T-helper 17 cell (primary cell): ENCODE data around the gene TEX264. TPM values are rescaled to one million over a fixed set of nuclear protein-coding genes. Genes with fewer than 3 reads are reported as not detected.
"Not testable (repeated sequence)": the region's sequence is repeated elsewhere in the genome, so short reads cannot be mapped to it uniquely, and the experiment has no call there.

Experiments used
- ATAC-seq: fragments of 150-1000 bp; cut with Tn5 transposase; 2 replicates; pipeline ENCODE4 v1.10.0; 2021; ENCODE audit warnings: mild to moderate bottlenecking, moderate library complexity
- DNase-seq, 3 donors: peaks; one replicate each; pipeline versions ENCODE4 v3.0.0 to v3.0.0-alpha.2; 2020 to 2021
- H3K9me3 ChIP-seq: one replicate; pipeline ENCODE4 v1.7.0; 2013; ENCODE audit warnings: low read length, mild to moderate bottlenecking; ENCODE audit not compliant: control insufficient read depth, poor library complexity, severe bottlenecking
- H3K27ac Mint-ChIP-seq: one replicate; pipeline ENCODE4 v1.8.0; 2022; ENCODE audit warnings: mild to moderate bottlenecking, moderate library complexity, mixed read lengths
- H3K27me3 Mint-ChIP-seq: one replicate; pipeline ENCODE4 v1.8.0; 2022; ENCODE audit warnings: mixed read lengths
- H3K36me3 Mint-ChIP-seq: one replicate; pipeline ENCODE4 v1.8.0; 2022; ENCODE audit warnings: low read depth, mixed read lengths
- H3K4me1 Mint-ChIP-seq: one replicate; pipeline ENCODE4 v1.8.0; 2022; ENCODE audit warnings: mild to moderate bottlenecking, mixed read lengths
- H3K4me3 Mint-ChIP-seq: one replicate; pipeline ENCODE4 v1.8.0; 2022; ENCODE audit warnings: mild to moderate bottlenecking, moderate library complexity, mixed read lengths
- total RNA-seq, 4 donors: library from RNA in 2 of 4; stranded (reverse) in 2 of 4; gene quantifications; one replicate each; pipeline ENCODE4 v1.2.3 and lab custom pipeline; 2022 to 2026

TEX264 gene, protein sequence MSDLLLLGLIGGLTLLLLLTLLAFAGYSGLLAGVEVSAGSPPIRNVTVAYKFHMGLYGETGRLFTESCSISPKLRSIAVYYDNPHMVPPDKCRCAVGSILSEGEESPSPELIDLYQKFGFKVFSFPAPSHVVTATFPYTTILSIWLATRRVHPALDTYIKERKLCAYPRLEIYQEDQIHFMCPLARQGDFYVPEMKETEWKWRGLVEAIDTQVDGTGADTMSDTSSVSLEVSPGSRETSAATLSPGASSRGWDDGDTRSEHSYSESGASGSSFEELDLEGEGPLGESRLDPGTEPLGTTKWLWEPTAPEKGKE
- total RNA-seq (10 to 100 TPM; 35.5 to 36.5 TPM), total RNA-seq (lab: John Stamatoyannopoulos, UW) (43.2 to 44.6 reads per million in 2 donors)

DNA sequence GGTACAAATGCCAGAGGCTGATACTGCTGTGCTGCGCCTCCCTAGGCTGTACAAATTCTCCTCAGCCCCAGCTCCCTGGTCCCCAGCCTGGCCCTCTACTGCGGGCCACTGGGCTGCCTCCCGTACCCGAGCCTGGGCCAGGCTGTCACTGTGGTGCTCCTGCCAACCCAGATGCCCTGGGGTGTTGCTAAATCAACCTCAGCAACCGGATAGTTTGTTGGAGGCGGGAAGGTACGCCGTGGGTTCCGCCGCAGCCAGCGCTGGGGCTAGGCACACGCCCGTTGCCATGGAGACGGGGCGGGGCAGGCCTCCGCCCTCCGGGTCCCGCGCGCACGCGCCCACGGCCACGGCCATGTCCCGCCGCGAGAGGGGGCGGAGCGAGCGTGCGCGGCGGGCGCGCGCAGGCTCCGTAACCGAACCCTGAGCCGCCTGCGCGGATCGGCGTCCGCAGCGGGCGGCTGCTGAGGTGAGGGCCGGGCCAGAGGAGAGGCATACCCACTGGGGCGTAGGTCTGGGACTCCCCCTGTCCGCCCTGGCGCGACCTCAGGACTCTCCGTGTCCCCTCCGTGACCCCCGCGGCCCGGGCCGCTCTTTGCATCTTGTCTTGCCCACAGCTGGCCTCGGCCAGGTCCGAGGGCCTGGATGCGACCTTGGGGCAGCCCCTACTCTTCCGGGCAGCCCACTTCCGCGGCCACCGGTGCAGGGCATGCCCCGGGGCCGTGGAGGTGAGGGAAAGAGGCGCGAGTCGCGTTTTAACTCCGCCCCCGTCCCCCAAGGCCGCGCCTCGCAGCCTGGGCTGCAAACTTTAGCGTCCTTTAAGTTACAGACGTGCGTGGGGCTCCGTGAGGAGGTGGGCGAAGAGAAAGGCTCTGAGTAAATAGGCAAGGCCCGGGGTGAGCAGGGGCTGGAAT, at the start of gene TEX264:
TEX264 (plus strand) TSS at position 430 of the 911 bp plus-strand sequence. CDS start 3,053 bp downstream, outside the sequence.
- ATAC-seq = peak; percentile 80
- H3K27ac Mint-ChIP-seq = peak within 1 kb of the TSS; percentile 94
- H3K4me3 Mint-ChIP-seq = peak within 1 kb of the TSS; percentile 94
- no peaks in the 10 kb centered on the region for H3K9me3 ChIP-seq
- peaks cover 4% of the 10 kb centered on the region for H3K36me3 Mint-ChIP-seq
- peaks cover 65% of the 10 kb centered on the region for H3K4me1 Mint-ChIP-seq
- no peaks in the 10 kb centered on the region for H3K27me3 Mint-ChIP-seq
- peak; percentile 95 to 99 (median 97) for DNase-seq

DNA sequence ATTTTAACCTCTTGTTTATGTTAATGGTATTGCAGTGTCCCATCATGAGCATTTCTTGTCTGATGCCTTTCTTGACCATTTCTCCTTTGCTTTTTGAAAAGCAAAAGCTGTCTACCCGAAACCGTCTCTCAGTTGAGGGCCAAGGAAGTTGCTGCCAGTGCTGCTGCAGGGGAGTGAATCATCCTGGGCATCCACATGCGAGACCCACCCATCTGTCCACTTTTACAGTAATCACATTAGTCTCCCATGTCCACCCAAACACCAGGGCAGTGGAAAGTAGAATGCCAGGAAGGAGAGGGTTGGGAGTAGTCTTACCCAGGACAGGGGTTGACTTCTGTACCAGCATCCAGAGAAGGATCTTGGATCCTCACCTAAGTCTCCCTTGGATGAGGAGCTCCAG, 48.6 kb upstream of the TEX264 start:
- Mint-ChIP-seq H3K4me1 (peaks cover 20% of the 10 kb centered on the region), H3K36me3 (peaks cover 4% of the 10 kb centered on the region), H3K27ac (peak overlapping the region; percentile 14), H3K27me3 (no peaks in the 10 kb centered on the region), H3K4me3 (no peak overlapping the region)
- DNase-seq (no peak), ATAC-seq (no peak)
- H3K9me3 ChIP-seq = no peaks in the 10 kb centered on the region

DNA sequence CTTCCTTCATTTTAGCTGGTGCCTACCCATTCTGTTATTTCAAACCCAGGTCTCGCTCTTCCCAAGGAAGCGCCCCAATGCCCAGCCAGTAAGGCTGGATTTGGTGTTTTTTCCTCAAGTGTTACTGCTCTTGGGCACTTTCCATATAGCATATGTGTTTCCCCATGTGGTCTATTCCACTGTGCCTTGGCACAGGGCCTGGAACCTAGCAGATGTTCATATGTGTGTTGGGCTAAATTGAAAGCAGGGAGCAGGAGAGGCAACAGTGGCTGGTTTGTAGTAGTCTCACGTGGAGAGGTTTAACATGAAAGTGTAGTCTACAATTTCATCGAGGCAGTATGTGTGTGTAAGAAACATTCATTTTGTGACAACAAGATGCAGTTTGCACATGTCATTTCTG, 48.2 kb upstream of the TEX264 start:
- H3K27me3 Mint-ChIP-seq = no peaks in the 10 kb centered on the region
- ATAC-seq (no peak), DNase-seq (no peak)
- H3K9me3 ChIP-seq = no peaks in the 10 kb centered on the region
- H3K36me3 Mint-ChIP-seq = peaks cover 4% of the 10 kb centered on the region
- peak overlapping the region; percentile 14 for H3K27ac Mint-ChIP-seq
- H3K4me3 Mint-ChIP-seq = no peak overlapping the region
- peaks cover 19% of the 10 kb centered on the region for H3K4me1 Mint-ChIP-seq

DNA sequence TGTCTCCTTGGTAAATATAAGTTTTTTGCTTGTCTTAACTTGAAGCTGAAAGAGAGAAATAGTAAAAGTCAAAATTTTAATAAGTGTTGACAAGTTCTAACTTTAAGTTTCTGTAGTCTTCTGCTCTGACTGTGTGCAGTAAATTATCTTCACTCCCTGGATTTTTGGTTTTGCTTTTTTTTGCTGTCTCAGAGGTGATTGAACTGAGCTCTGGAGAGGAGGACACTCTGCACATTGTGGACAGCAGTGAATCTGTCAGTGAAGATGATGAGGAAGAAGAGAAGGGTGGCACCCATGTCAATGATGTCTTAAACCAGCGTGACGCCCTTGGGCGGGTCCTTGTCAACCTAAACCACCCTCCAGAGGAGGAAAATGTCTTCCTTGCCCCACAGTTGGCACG, 40.5 kb upstream of the TEX264 start:
- ATAC-seq (no peak), DNase-seq (no peak)
- H3K9me3 ChIP-seq = no peaks in the 10 kb centered on the region
- peaks cover 4% of the 10 kb centered on the region for H3K4me1 Mint-ChIP-seq
- peaks cover 14% of the 10 kb centered on the region for H3K36me3 Mint-ChIP-seq
- peak overlapping the region; percentile 61 for H3K27ac Mint-ChIP-seq
- H3K27me3 Mint-ChIP-seq = no peaks in the 10 kb centered on the region
- no peak overlapping the region for H3K4me3 Mint-ChIP-seq

DNA sequence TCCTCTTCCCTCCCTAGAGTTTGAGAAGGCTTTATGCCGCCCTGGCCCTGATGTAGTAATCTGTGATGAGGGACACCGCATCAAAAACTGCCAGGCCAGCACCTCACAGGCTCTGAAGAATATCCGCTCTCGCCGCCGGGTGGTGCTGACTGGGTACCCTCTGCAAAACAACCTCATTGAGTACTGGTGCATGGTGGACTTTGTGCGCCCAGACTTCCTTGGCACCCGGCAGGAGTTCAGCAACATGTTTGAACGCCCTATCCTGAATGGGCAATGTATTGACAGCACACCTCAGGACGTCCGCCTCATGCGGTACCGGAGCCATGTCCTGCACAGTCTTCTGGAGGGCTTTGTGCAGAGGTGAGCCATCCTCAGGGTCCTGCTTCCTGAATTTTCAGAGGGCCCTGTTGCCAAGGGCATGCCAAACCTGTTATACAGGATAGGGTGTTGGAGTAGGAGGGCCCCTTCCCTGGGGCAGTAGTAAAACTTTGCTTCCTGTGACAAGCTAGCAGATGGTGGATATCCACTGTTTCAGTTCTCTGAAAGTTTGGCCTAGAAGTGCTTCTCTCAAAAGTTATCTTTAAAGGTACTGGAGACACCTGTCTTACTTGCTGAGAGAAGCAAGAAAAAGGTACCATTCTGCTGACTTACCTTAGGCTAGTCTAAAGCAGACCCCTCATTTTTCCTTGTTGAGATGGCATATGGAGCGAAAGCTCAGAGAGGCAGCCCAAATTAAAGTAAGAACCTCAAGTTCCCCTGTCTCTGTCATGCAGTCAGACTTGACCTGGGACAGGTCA, 33.7 kb upstream of the TEX264 start:
- DNase-seq (no peak), ATAC-seq (no peak)
- no peak overlapping the region for H3K4me3 Mint-ChIP-seq
- H3K4me1 Mint-ChIP-seq = no peaks in the 10 kb centered on the region
- H3K27ac Mint-ChIP-seq = no peak overlapping the region
- H3K27me3 Mint-ChIP-seq = no peaks in the 10 kb centered on the region
- H3K36me3 Mint-ChIP-seq = peaks cover 9% of the 10 kb centered on the region
- no peaks in the 10 kb centered on the region for H3K9me3 ChIP-seq

DNA sequence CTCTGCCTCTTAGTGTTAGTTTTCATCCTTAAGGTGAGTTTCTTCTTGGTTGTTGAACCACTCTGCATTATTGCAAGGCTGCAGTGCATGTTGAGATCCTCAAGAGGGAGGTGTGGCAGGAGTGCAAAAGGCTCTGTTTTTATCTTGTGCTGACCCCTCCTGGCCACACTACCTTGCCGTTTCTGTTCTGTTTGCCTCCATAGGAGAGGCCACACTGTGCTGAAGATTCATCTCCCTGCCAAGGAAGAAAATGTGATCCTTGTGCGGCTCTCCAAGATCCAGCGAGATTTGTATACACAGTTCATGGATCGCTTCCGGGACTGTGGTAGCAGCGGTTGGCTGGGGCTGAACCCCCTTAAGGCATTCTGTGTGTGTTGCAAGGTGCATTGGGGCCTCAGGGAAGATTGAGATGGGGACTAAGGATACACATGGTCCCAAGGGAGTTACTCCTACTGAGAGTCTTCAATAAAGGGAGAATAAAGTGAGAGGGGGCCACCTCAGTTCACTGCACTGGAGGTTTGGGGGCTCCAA, 33.0 kb upstream of the TEX264 start:
- H3K4me3 Mint-ChIP-seq = no peak overlapping the region
- H3K27ac Mint-ChIP-seq = no peak overlapping the region
- no peaks in the 10 kb centered on the region for H3K27me3 Mint-ChIP-seq
- H3K9me3 ChIP-seq = no peaks in the 10 kb centered on the region
- DNase-seq = no peak
- ATAC-seq = peak; percentile 60
- H3K4me1 Mint-ChIP-seq = no peaks in the 10 kb centered on the region
- peaks cover 9% of the 10 kb centered on the region for H3K36me3 Mint-ChIP-seq

DNA sequence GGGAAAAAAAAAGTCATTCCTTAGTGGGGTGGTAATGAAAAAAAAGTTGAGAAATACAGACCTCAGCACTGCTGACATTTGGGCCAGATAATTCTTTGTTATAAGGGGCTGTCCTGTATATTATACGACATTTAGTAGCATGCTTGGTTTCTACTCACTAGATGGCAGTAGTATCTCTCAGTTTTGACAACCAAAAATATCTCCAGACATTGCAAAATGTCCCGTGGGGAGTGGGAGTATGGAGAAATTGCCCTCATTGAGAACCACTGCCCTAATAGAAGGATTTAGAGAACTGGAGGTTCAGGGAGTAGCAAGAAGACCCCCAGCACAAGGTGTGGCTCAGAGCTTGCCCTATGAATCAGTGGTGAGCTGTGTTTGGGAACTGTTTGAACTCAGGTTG, 28.6 kb upstream of the TEX264 start:
- no peaks in the 10 kb centered on the region for H3K9me3 ChIP-seq
- Mint-ChIP-seq H3K4me1 (no peaks in the 10 kb centered on the region), H3K27me3 (no peaks in the 10 kb centered on the region), H3K27ac (no peak overlapping the region), H3K36me3 (peaks cover 3% of the 10 kb centered on the region), H3K4me3 (no peak overlapping the region)
- ATAC-seq (no peak), DNase-seq (no peak)

DNA sequence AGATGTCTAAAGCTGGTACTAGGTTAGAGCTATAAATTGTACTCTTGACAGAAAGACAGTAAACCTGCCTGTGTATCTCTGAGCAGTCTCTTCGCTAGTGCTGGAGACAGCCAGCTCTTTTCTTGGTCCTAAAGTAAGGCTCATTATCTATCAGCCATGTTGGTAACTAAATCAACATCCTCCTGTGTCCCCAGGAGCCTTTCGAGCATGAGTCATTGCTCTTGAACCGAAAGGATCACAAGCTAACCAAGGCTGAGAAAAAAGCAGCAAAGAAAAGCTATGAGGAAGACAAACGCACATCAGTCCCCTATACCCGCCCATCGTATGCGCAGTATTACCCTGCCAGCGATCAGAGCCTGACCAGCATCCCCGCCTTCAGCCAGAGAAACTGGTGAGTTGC, 25.0 kb upstream of the TEX264 start:
- peaks cover 17% of the 10 kb centered on the region for H3K36me3 Mint-ChIP-seq
- H3K9me3 ChIP-seq = no peaks in the 10 kb centered on the region
- no peak for DNase-seq
- H3K27me3 Mint-ChIP-seq = no peaks in the 10 kb centered on the region
- no peak overlapping the region for H3K4me3 Mint-ChIP-seq
- no peak for ATAC-seq
- H3K27ac Mint-ChIP-seq = no peak overlapping the region
- no peaks in the 10 kb centered on the region for H3K4me1 Mint-ChIP-seq

DNA sequence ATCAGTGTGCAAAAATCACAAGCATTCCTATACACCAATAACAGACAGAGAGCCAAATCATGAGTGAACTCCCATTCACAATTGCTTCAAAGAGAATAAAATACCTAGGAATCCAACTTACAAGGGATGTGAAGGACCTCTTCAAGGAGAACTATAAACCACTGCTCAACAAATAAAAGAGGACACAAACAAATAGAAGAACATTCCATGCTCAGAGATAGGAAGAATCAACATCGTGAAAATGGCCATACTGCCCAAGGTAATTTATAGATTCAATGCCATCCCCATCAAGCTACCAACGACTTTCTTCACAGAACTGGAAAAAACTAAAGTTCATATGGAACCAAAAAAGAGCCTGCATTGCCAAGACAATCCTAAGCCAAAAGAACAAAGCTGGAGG, 18.9 kb upstream of the TEX264 start:
- H3K9me3 ChIP-seq, H3K4me1 Mint-ChIP-seq, H3K27ac Mint-ChIP-seq, H3K27me3 Mint-ChIP-seq, ATAC-seq, DNase-seq, H3K4me3 Mint-ChIP-seq: not testable (repeated sequence)
- H3K36me3 Mint-ChIP-seq = peaks cover 14% of the 10 kb centered on the region

DNA sequence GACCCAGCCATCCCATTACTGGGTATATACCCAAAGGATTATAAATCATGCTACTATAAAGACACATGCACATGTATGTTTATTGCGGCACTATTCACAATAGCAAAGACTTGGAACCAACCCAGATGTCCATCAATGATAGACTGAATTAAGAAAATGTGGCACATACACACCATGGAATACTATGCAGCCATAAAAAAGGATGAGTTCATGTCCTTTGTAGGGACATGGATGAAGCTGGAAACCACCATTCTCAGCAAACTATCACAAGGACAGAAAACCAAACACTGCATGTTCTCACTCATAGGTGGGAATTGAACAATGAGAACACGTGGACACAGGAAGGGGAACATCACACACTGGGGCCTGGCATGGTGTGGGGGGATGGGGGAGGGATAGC, 17.6 kb upstream of the TEX264 start:
- not testable (repeated sequence) for H3K4me1 Mint-ChIP-seq, H3K4me3 Mint-ChIP-seq, H3K27ac Mint-ChIP-seq, H3K9me3 ChIP-seq, ATAC-seq, H3K27me3 Mint-ChIP-seq, DNase-seq
- H3K36me3 Mint-ChIP-seq = peaks cover 13% of the 10 kb centered on the region

DNA sequence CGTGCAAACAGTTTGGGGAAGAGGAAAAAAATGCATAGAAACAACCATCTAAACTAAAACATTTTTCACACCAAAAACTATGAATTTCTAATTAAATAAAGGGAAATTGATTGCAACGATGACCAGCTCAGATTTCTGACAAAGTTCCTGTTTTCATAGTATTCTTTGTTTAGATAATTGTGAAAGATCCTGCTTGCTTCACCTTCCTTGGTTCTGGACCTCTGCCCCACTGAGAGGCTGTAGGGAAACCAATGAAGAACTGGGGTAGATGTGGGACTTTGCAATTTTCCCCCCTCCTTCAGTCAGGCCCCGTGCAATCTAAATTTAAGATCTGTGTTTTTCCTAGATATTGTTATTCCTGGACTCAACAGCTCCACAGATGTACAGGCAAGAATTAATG, 13.8 kb upstream of the TEX264 start:
- H3K36me3 Mint-ChIP-seq = peaks cover 7% of the 10 kb centered on the region
- no peak overlapping the region for H3K27ac Mint-ChIP-seq
- ATAC-seq (no peak), DNase-seq (no peak)
- no peaks in the 10 kb centered on the region for H3K9me3 ChIP-seq
- H3K4me1 Mint-ChIP-seq = peaks cover 4% of the 10 kb centered on the region
- H3K4me3 Mint-ChIP-seq = no peak overlapping the region
- no peaks in the 10 kb centered on the region for H3K27me3 Mint-ChIP-seq

DNA sequence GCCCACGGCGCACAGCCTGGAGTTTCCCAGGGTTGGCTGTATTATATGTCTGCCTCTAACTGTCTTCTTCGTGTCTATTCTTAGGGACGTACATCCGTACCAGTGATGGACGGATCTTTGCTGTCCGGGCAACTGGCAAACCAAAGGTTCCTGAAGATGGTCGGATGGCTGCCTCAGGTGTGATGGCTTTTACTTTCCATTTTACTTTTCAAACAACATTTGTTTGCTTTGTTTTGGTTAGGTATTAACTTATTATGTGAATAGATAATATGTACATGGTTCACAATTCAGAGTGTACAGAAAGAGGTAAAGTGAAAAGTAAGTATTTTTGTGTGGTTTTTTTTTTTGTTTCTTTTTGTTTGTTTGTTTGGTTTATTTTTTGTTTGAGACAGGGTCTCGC, 11.1 kb upstream of the TEX264 start:
- Mint-ChIP-seq H3K4me1 (peaks cover 4% of the 10 kb centered on the region), H3K4me3 (no peak overlapping the region), H3K27ac (no peak overlapping the region), H3K36me3 (peaks cover 12% of the 10 kb centered on the region), H3K27me3 (no peaks in the 10 kb centered on the region)
- no peaks in the 10 kb centered on the region for H3K9me3 ChIP-seq
- ATAC-seq = no peak
- no peak for DNase-seq

DNA sequence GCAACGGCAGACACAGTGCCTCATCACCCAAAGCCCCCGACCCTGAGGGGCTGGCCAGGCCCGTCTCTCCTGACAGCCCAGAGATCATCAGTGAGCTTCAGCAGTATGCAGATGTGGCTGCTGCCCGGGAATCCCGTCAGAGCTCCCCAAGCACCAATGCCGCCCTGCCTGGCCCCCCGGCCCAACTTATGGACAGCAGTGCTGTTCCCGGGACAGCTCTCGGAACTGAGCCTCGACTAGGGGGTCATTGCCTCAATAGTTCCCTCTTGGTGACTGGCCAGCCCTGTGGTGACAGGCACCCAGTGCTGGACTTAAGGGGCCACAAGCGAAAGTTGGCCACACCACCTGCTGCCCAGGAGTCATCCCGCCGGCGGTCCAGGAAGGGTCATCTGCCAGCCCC, 8.6 kb upstream of the TEX264 start:
- H3K36me3 Mint-ChIP-seq = peaks cover 12% of the 10 kb centered on the region
- no peak overlapping the region for H3K4me3 Mint-ChIP-seq

More for the DNA sequence above, 8.6 kb upstream of the TEX264 start:
- Mint-ChIP-seq H3K27ac (no peak overlapping the region), H3K4me1 (peaks cover 5% of the 10 kb centered on the region), H3K27me3 (no peaks in the 10 kb centered on the region)
- DNase-seq (no peak), ATAC-seq (no peak)
- H3K9me3 ChIP-seq = no peaks in the 10 kb centered on the region
